Measurements from ENCODE around the gene SLCO2A1.

DNA sequence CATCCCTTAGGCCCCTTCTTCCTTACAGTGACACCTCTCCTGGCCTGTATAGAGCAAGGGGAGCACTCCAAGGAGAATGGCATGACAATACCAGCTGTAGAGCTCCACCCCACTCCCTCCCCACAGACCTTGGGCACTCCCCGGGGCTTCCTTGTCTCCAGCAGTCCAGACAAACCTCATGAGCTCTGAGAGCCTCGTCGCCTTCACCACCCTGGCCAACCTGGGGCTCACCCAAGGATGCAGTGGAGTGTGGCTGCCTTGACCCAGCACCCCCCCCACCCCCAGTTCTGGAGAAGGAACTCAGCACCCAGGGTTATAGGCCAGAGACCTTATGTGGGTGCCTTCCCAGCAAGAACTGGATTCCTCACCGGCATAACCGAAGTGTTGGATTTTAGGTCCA lies 7.4 kb upstream of the SLCO2A1 start:
- TF ChIP-seq EP300 (IDR thresholded peaks at IDR 0.05; ENCODE audit: low read depth) (no peak), POLR2A (IDR thresholded peaks at IDR 0.05) (no peak), POLR2AphosphoS5 (IDR thresholded peaks at IDR 0.05) (no peak)
- TF ChIP-seq, protein P1, sequence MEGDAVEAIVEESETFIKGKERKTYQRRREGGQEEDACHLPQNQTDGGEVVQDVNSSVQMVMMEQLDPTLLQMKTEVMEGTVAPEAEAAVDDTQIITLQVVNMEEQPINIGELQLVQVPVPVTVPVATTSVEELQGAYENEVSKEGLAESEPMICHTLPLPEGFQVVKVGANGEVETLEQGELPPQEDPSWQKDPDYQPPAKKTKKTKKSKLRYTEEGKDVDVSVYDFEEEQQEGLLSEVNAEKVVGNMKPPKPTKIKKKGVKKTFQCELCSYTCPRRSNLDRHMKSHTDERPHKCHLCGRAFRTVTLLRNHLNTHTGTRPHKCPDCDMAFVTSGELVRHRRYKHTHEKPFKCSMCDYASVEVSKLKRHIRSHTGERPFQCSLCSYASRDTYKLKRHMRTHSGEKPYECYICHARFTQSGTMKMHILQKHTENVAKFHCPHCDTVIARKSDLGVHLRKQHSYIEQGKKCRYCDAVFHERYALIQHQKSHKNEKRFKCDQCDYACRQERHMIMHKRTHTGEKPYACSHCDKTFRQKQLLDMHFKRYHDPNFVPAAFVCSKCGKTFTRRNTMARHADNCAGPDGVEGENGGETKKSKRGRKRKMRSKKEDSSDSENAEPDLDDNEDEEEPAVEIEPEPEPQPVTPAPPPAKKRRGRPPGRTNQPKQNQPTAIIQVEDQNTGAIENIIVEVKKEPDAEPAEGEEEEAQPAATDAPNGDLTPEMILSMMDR (IDR thresholded peaks at IDR 0.05): no peak
